Measurements from ENCODE around the gene EIF4E3. TPM values are rescaled to one million over a fixed set of nuclear protein-coding genes. Genes with fewer than 3 reads are reported as not detected.

The EIF4E3 gene
- total and polyA plus RNA-seq, 2 donors from 2014 or later, result 10.5 to 37.1 TPM

DNA sequence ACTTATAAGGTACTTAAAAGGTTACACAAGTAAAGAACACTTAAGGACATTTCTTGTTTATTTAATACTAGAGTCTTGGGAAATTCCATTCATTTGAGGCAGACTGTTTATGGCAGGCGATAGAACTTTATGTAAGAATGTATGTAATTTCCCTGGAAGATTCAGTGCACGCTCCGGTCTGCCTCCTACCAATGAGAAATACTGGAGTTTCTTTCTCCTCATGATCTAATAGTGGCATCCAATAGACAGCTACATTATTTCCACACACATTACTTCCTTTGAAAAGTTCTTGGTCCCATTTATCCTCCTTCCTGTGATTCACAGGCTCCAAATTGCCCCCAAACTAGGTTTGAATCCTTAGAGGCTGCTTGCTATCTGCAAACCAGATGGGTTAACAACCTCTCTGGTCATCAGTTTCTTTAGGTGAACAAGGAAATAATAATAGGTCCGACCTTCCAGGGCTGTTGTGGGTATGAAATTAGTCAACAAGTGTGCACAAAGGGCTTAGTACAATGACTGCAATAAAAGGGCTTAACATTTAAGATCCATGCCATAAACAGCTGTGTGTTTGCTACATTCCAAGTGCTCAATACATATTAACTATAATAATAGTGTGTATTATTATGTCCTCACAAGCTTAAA, 30.7 kb downstream of the EIF4E3 start:
- peak in 1 of 5 donors; percentile 51 for DNase-seq
- no peaks in the 10 kb centered on the region for H3K27me3 ChIP-seq (ENCODE audit: control insufficient read depth, insufficient read depth, low read length)
- intact Hi-C loops (cut with DNase I), result no loop called here
- H3K4me3 ChIP-seq (ENCODE audit: low read length in 3 of 3), result peak overlapping the region in 1 of 3 donors; percentile 43
- peaks cover 8 to 31% (median 22%) of the 10 kb centered on the region in 3 donors for H3K4me1 ChIP-seq (ENCODE audit: control insufficient read depth in 2 of 3, insufficient read depth in 2 of 3, low read depth in 1 of 3, low read length in 3 of 3)
- FAIRE-seq, result no peak
- no peaks in the 10 kb centered on the region for H3K36me3 ChIP-seq (ENCODE audit: control insufficient read depth in 2 of 3, insufficient read depth in 3 of 3, low read length in 3 of 3)
- H3K9ac ChIP-seq (ENCODE audit: low read length in 3 of 3), result no peak overlapping the region
- H3K27ac ChIP-seq (ENCODE audit: low read depth in 2 of 2, low read length in 2 of 2), result peak overlapping the region; percentile 65 to 71
- H3K9me3 ChIP-seq (ENCODE audit: control insufficient read depth in 2 of 3, insufficient read depth in 1 of 3, low read length in 3 of 3), result no peaks in the 10 kb centered on the region
- TF ChIP-seq, protein P1, sequence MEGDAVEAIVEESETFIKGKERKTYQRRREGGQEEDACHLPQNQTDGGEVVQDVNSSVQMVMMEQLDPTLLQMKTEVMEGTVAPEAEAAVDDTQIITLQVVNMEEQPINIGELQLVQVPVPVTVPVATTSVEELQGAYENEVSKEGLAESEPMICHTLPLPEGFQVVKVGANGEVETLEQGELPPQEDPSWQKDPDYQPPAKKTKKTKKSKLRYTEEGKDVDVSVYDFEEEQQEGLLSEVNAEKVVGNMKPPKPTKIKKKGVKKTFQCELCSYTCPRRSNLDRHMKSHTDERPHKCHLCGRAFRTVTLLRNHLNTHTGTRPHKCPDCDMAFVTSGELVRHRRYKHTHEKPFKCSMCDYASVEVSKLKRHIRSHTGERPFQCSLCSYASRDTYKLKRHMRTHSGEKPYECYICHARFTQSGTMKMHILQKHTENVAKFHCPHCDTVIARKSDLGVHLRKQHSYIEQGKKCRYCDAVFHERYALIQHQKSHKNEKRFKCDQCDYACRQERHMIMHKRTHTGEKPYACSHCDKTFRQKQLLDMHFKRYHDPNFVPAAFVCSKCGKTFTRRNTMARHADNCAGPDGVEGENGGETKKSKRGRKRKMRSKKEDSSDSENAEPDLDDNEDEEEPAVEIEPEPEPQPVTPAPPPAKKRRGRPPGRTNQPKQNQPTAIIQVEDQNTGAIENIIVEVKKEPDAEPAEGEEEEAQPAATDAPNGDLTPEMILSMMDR (IDR thresholded peaks at IDR 0.05; ENCODE audit: borderline replicate concordance, extremely low read depth, insufficient read depth), result no peak

DNA sequence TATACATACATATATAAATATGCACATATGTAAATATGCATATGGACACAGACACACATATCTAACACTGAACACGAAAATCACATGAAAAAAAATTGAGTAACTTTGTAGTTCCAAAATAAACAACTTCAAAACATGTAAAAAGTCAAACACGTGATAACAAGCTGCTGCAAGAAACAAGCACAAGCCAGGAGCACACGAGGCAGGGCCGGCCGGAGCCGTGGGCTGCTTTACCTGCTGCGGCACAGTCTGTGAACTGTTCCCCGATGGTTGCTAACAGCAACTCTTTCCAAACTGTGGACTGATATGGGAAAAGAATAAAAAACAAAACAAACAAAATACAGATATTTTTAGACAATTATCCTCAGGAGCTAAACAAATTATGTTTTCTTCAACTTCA, 31.6 kb downstream of the EIF4E3 start:
- FAIRE-seq (peak; percentile 19), DNase-seq (no peak)
- no peaks in the 10 kb centered on the region for H3K9me3 ChIP-seq (ENCODE audit: control insufficient read depth in 2 of 3, insufficient read depth in 1 of 3, low read length in 3 of 3)
- TF ChIP-seq, protein P1 (IDR thresholded peaks at IDR 0.05; ENCODE audit: borderline replicate concordance, extremely low read depth, insufficient read depth), result no peak
- H3K27ac ChIP-seq (ENCODE audit: low read depth in 2 of 2, low read length in 2 of 2), result no peak overlapping the region
- peaks cover 8 to 31% (median 22%) of the 10 kb centered on the region in 3 donors for H3K4me1 ChIP-seq (ENCODE audit: control insufficient read depth in 2 of 3, insufficient read depth in 2 of 3, low read depth in 1 of 3, low read length in 3 of 3)
- H3K27me3 ChIP-seq (ENCODE audit: control insufficient read depth, insufficient read depth, low read length), result no peaks in the 10 kb centered on the region
- intact Hi-C loops (cut with DNase I), result no loop called here
- no peaks in the 10 kb centered on the region for H3K36me3 ChIP-seq (ENCODE audit: control insufficient read depth in 2 of 3, insufficient read depth in 3 of 3, low read length in 3 of 3)
- no peak overlapping the region for H3K4me3 ChIP-seq (ENCODE audit: low read length in 3 of 3)
- no peak overlapping the region for H3K9ac ChIP-seq (ENCODE audit: low read length in 3 of 3)

DNA sequence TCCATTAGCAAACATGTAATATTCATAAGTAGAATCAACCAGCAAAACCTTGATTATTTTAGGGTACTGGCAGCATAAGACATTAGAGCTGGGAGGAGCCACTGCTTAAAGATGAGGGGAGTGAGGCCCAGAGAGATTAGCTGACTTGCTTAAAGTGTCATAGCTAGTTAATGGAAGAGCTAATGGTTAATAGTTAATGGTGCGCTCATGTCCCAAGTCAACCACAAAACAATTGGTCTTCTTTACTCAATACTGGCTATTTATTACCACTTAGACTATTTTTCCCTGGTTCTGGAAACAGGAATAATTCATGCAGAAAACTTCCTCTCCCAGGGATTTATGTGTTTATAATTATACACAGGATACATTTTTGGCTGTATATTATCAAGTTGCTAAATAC, 33.1 kb downstream of the EIF4E3 start:
- Histone ChIP-seq H3K4me3 (ENCODE audit: low read length in 3 of 3) (no peak overlapping the region), H3K9ac (ENCODE audit: low read length in 3 of 3) (no peak overlapping the region), H3K4me1 (ENCODE audit: control insufficient read depth in 2 of 3, insufficient read depth in 2 of 3, low read depth in 1 of 3, low read length in 3 of 3) (peaks cover 8 to 31% (median 22%) of the 10 kb centered on the region in 3 donors), H3K27ac (ENCODE audit: low read depth in 2 of 2, low read length in 2 of 2) (peak overlapping the region in 1 of 2 donors; percentile 49), H3K9me3 (ENCODE audit: control insufficient read depth in 2 of 3, insufficient read depth in 1 of 3, low read length in 3 of 3) (no peaks in the 10 kb centered on the region), H3K27me3 (ENCODE audit: control insufficient read depth, insufficient read depth, low read length) (no peaks in the 10 kb centered on the region), H3K36me3 (ENCODE audit: control insufficient read depth in 2 of 3, insufficient read depth in 3 of 3, low read length in 3 of 3) (no peaks in the 10 kb centered on the region)
- FAIRE-seq (peak; percentile 46), DNase-seq (peak in 1 of 5 donors; percentile 23)
- TF ChIP-seq, protein P1 (IDR thresholded peaks at IDR 0.05; ENCODE audit: borderline replicate concordance, extremely low read depth, insufficient read depth), result no peak
- intact Hi-C loops (cut with DNase I), result no loop called here

All from kidney (tissue), 14 donors.